Measurements from ENCODE around the gene UBE2H.

The UBE2H gene

DNA sequence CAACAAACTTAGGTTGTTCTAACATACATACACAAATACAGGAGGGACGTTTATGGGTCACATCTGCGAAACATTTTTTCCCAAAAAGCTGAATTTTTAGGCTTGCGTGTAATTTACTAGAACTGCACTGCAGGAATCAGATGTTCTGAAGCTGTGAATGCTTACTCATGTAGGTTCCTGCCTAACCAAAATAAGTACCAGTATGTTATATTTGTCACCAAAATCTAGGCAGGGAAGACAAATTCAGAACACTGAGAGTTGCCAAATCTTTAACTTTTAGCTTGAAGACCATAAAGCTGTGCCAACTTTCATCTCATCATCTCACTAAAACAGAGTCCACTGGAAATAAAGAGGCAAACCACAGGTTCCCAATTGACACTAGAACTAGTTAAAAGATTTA is 5.7 kb downstream of the UBE2H start:
- Histone ChIP-seq H3K9ac (ENCODE audit: low read depth, low read length, poor library complexity) (no peak overlapping the region), H2AFZ (ENCODE audit: low read length) (no peak overlapping the region), H2BK120ac (ENCODE audit: low read depth, low read length) (no peak overlapping the region), H4K8ac (ENCODE audit: low read depth, low read length) (no peak overlapping the region), H3K4me2 (ENCODE audit: insufficient read depth, low read length, poor library complexity, severe bottlenecking) (no peak overlapping the region), H3K4me1 (ENCODE audit: control insufficient read depth in 2 of 2, insufficient read depth in 1 of 2, low read depth in 1 of 2, low read length in 2 of 2) (peaks cover 0 to 7% of the 10 kb centered on the region in 2 donors), H4K91ac (ENCODE audit: low read depth, low read length, poor library complexity) (no peak overlapping the region), H2BK15ac (ENCODE audit: low read length) (no peak overlapping the region), H2BK12ac (ENCODE audit: low read length) (no peak overlapping the region), H3K79me1 (ENCODE audit: low read depth, low read length) (peaks cover 3% of the 10 kb centered on the region), H3K4ac (ENCODE audit: low read length) (no peak overlapping the region), H3K9me3 (replicated peaks in 1 of 2; ENCODE audit: control insufficient read depth in 2 of 2, insufficient read depth in 1 of 2, low read depth in 1 of 2, low read length in 2 of 2) (peaks cover 2 to 14% of the 10 kb centered on the region in 2 donors), H2BK5ac (ENCODE audit: low read length) (no peak overlapping the region), H3K27ac (replicated peaks; ENCODE audit: low read length) (no peak overlapping the region), H3K4me3 (ENCODE audit: low read length in 2 of 2) (no peak overlapping the region), H3K14ac (ENCODE audit: low read length) (no peak overlapping the region), H3K23ac (ENCODE audit: low read depth, low read length, poor library complexity) (no peak overlapping the region), H3K18ac (ENCODE audit: low read length) (no peak overlapping the region), H2AK5ac (ENCODE audit: low read depth, low read length) (no peak overlapping the region), H3K36me3 (replicated peaks in 1 of 2; ENCODE audit: control insufficient read depth in 2 of 2, insufficient read depth in 2 of 2, low read length in 2 of 2) (peaks cover 2 to 41% of the 10 kb centered on the region in 2 donors), H3K27me3 (ENCODE audit: control insufficient read depth in 3 of 3, insufficient read depth in 3 of 3, low read depth in 1 of 3, low read length in 3 of 3) (no peaks in the 10 kb centered on the region)
- no CpG with 5 or more reads among the region's 3 CpGs for WGBS, 2 donors (ENCODE audit: extremely low coverage in 2 of 2, insufficient read length in 2 of 2, insufficient replicate concordance in 1 of 2)
- no peak for DNase-seq (ENCODE audit: low spot score)

- no peaks in the 10 kb centered on the region for H3K27me3 ChIP-seq (ENCODE audit: control insufficient read depth in 3 of 3, insufficient read depth in 3 of 3, low read depth in 1 of 3, low read length in 3 of 3)
- peaks cover 2 to 14% of the 10 kb centered on the region in 2 donors for H3K9me3 ChIP-seq (replicated peaks in 1 of 2; ENCODE audit: control insufficient read depth in 2 of 2, insufficient read depth in 1 of 2, low read depth in 1 of 2, low read length in 2 of 2)
- peaks cover 3% of the 10 kb centered on the region for H3K79me1 ChIP-seq (ENCODE audit: low read depth, low read length)
- DNase-seq (ENCODE audit: low spot score) = no peak
- H2AK5ac ChIP-seq (ENCODE audit: low read depth, low read length) = no peak overlapping the region
- WGBS, 2 donors (ENCODE audit: extremely low coverage in 2 of 2, insufficient read length in 2 of 2, insufficient replicate concordance in 1 of 2) = no CpG with 5 or more reads among the region's 5 CpGs
- peaks cover 0 to 7% of the 10 kb centered on the region in 2 donors for H3K4me1 ChIP-seq (ENCODE audit: control insufficient read depth in 2 of 2, insufficient read depth in 1 of 2, low read depth in 1 of 2, low read length in 2 of 2)
- no peak overlapping the region for H2BK15ac ChIP-seq (ENCODE audit: low read length)
- no peak overlapping the region for H3K14ac ChIP-seq (ENCODE audit: low read length)
- no peak overlapping the region for H2BK12ac ChIP-seq (ENCODE audit: low read length)
- no peak overlapping the region for H2BK120ac ChIP-seq (ENCODE audit: low read depth, low read length)
- H3K23ac ChIP-seq (ENCODE audit: low read depth, low read length, poor library complexity) = no peak overlapping the region
- no peak overlapping the region for H3K4ac ChIP-seq (ENCODE audit: low read length)
- H3K36me3 ChIP-seq (replicated peaks in 1 of 2; ENCODE audit: control insufficient read depth in 2 of 2, insufficient read depth in 2 of 2, low read length in 2 of 2) = peaks cover 2 to 43% of the 10 kb centered on the region in 2 donors
- H2AFZ ChIP-seq (ENCODE audit: low read length) = no peak overlapping the region
- H4K91ac ChIP-seq (ENCODE audit: low read depth, low read length, poor library complexity) = no peak overlapping the region
- H3K18ac ChIP-seq (ENCODE audit: low read length) = no peak overlapping the region
- H3K27ac ChIP-seq (replicated peaks; ENCODE audit: low read length) = no peak overlapping the region
- H3K4me2 ChIP-seq (ENCODE audit: insufficient read depth, low read length, poor library complexity, severe bottlenecking) = no peak overlapping the region
- H3K9ac ChIP-seq (ENCODE audit: low read depth, low read length, poor library complexity) = no peak overlapping the region
- H3K4me3 ChIP-seq (ENCODE audit: low read length in 2 of 2) = no peak overlapping the region
- no peak overlapping the region for H2BK5ac ChIP-seq (ENCODE audit: low read length)
- no peak overlapping the region for H4K8ac ChIP-seq (ENCODE audit: low read depth, low read length)
Measured at GRCh38 chr7:129946282-129946681, 6.5 kb downstream of the UBE2H start.

GRCh38 chr7:129943352-129943751 is 9.4 kb downstream of the UBE2H start:
- Histone ChIP-seq H3K9ac (ENCODE audit: low read depth, low read length, poor library complexity) (no peak overlapping the region), H3K27me3 (ENCODE audit: control insufficient read depth in 3 of 3, insufficient read depth in 3 of 3, low read depth in 1 of 3, low read length in 3 of 3) (no peaks in the 10 kb centered on the region), H3K23ac (ENCODE audit: low read depth, low read length, poor library complexity) (no peak overlapping the region), H2BK5ac (ENCODE audit: low read length) (no peak overlapping the region), H4K91ac (ENCODE audit: low read depth, low read length, poor library complexity) (no peak overlapping the region), H2BK120ac (ENCODE audit: low read depth, low read length) (no peak overlapping the region), H2AK5ac (ENCODE audit: low read depth, low read length) (no peak overlapping the region), H2BK12ac (ENCODE audit: low read length) (no peak overlapping the region), H3K14ac (ENCODE audit: low read length) (no peak overlapping the region), H3K4ac (ENCODE audit: low read length) (no peak overlapping the region), H3K18ac (ENCODE audit: low read length) (no peak overlapping the region), H4K8ac (ENCODE audit: low read depth, low read length) (no peak overlapping the region), H3K4me3 (ENCODE audit: low read length in 2 of 2) (no peak overlapping the region), H3K27ac (replicated peaks; ENCODE audit: low read length) (no peak overlapping the region), H3K4me1 (ENCODE audit: control insufficient read depth in 2 of 2, insufficient read depth in 1 of 2, low read depth in 1 of 2, low read length in 2 of 2) (peaks cover 0 to 6% of the 10 kb centered on the region in 2 donors), H2BK15ac (ENCODE audit: low read length) (no peak overlapping the region), H3K9me3 (replicated peaks in 1 of 2; ENCODE audit: control insufficient read depth in 2 of 2, insufficient read depth in 1 of 2, low read depth in 1 of 2, low read length in 2 of 2) (peaks cover 2 to 14% of the 10 kb centered on the region in 2 donors), H3K79me1 (ENCODE audit: low read depth, low read length) (peaks cover 7% of the 10 kb centered on the region), H2AFZ (ENCODE audit: low read length) (no peak overlapping the region), H3K36me3 (replicated peaks in 1 of 2; ENCODE audit: control insufficient read depth in 2 of 2, insufficient read depth in 2 of 2, low read length in 2 of 2) (peaks cover 6 to 46% of the 10 kb centered on the region in 2 donors), H3K4me2 (ENCODE audit: insufficient read depth, low read length, poor library complexity, severe bottlenecking) (no peak overlapping the region)
- DNase-seq (ENCODE audit: low spot score) = no peak
- no CpG with 5 or more reads among the region's 6 CpGs for WGBS, 2 donors (ENCODE audit: extremely low coverage in 2 of 2, insufficient read length in 2 of 2, insufficient replicate concordance in 1 of 2)

DNA sequence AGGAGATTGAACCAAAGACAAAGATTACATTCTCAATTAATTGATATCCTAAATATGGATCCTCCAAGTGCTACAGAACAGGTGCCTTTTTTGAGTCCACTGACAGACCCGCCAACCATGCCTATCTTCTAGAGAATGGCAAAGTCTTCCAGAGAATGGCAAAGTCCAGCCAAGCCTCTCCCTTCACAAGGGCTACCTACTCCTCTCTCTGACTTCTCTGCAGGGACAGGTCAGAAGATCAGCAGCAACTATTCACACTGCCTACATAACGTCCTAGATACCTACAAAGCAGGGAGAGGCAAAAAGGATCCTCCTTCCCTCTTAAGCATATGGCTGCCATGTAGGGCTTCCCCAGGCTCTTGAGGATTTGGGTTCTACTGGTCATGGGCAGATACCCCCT is 12.4 kb downstream of the UBE2H start:
- Histone ChIP-seq H3K23ac (ENCODE audit: low read depth, low read length, poor library complexity) (no peak overlapping the region), H2AK5ac (ENCODE audit: low read depth, low read length) (no peak overlapping the region), H3K4ac (ENCODE audit: low read length) (no peak overlapping the region), H3K9me3 (replicated peaks in 1 of 2; ENCODE audit: control insufficient read depth in 2 of 2, insufficient read depth in 1 of 2, low read depth in 1 of 2, low read length in 2 of 2) (peaks cover 2 to 11% of the 10 kb centered on the region in 2 donors), H4K8ac (ENCODE audit: low read depth, low read length) (no peak overlapping the region), H2AFZ (ENCODE audit: low read length) (no peak overlapping the region), H2BK12ac (ENCODE audit: low read length) (no peak overlapping the region), H3K14ac (ENCODE audit: low read length) (no peak overlapping the region), H3K27ac (replicated peaks; ENCODE audit: low read length) (no peak overlapping the region), H3K27me3 (ENCODE audit: control insufficient read depth in 3 of 3, insufficient read depth in 3 of 3, low read depth in 1 of 3, low read length in 3 of 3) (no peaks in the 10 kb centered on the region), H3K9ac (ENCODE audit: low read depth, low read length, poor library complexity) (no peak overlapping the region), H3K4me1 (ENCODE audit: control insufficient read depth in 2 of 2, insufficient read depth in 1 of 2, low read depth in 1 of 2, low read length in 2 of 2) (no peaks in the 10 kb centered on the region), H2BK15ac (ENCODE audit: low read length) (no peak overlapping the region), H2BK120ac (ENCODE audit: low read depth, low read length) (no peak overlapping the region), H3K36me3 (replicated peaks in 1 of 2; ENCODE audit: control insufficient read depth in 2 of 2, insufficient read depth in 2 of 2, low read length in 2 of 2) (peaks cover 6 to 36% of the 10 kb centered on the region in 2 donors), H3K79me1 (ENCODE audit: low read depth, low read length) (peaks cover 7% of the 10 kb centered on the region), H3K4me2 (ENCODE audit: insufficient read depth, low read length, poor library complexity, severe bottlenecking) (no peak overlapping the region), H3K18ac (ENCODE audit: low read length) (peak overlapping the region; percentile 64), H2BK5ac (ENCODE audit: low read length) (no peak overlapping the region), H4K91ac (ENCODE audit: low read depth, low read length, poor library complexity) (no peak overlapping the region), H3K4me3 (ENCODE audit: low read length in 2 of 2) (no peak overlapping the region)
- WGBS, 2 donors (ENCODE audit: extremely low coverage in 2 of 2, insufficient read length in 2 of 2, insufficient replicate concordance in 1 of 2) = no CpG with 5 or more reads among the region's 2 CpGs
- no peak for DNase-seq (ENCODE audit: low spot score)

Measured in neuronal stem cell (in vitro differentiated cells).